ENCODE results near the gene PTPRN2.

Gene PTPRN2

DNA sequence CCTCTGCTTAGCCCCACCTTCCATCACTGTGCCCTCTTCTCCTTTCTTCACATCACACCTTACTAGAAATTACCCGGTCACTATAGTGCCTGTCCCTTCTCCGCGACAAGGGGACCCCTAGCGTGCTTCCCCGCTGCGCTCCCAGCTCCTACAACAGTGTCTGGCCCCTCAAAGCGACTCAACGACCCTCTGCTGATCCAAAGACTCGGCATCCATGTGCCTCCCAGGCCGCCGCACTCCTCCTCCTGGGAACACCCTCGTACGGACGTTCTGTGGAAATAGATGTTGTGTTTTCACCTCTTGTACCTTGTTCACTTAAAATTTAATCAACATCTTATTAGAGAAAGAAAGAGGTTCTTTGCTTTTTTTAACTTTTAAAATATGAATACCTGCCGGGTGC lies 787.3 kb downstream of the PTPRN2 start:
- TF ChIP-seq, protein P1, sequence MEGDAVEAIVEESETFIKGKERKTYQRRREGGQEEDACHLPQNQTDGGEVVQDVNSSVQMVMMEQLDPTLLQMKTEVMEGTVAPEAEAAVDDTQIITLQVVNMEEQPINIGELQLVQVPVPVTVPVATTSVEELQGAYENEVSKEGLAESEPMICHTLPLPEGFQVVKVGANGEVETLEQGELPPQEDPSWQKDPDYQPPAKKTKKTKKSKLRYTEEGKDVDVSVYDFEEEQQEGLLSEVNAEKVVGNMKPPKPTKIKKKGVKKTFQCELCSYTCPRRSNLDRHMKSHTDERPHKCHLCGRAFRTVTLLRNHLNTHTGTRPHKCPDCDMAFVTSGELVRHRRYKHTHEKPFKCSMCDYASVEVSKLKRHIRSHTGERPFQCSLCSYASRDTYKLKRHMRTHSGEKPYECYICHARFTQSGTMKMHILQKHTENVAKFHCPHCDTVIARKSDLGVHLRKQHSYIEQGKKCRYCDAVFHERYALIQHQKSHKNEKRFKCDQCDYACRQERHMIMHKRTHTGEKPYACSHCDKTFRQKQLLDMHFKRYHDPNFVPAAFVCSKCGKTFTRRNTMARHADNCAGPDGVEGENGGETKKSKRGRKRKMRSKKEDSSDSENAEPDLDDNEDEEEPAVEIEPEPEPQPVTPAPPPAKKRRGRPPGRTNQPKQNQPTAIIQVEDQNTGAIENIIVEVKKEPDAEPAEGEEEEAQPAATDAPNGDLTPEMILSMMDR (conservative IDR thresholded peaks at IDR 0.05; ENCODE audit: low read length), result no peak
- DNase-seq (ENCODE audit: low read depth), result no peak
- H3K4me3 ChIP-seq (ENCODE audit: low read length), result no peak overlapping the region

DNA sequence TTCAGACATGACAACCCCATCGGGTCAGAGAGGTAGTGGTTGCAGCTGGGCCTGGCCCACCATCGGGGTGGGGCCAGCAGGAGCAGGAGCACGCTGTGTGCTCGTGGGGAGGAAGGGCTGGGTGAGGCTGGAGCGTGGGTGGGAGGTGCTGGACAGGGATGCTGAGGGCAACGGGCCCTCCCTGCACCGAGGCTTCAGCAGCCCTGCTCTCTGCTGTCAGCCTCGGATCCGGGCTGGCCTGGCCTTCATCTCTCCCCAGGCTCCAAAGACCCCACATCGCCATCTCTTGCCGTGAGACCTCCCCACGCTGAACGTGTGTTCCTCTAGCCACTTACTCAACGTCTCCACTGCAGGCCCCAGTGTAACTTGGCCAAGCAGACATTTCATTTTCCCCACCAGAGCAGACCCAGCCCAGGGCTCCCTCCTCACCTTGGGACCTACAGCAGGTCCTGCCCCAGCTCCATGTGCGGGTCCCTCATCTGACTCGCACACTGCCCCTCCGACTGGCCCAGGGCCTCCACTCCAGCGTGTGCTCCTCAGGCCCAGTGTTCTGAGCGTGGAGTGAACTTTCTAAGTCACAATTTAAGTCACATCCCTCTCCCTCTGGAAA lies 788.4 kb downstream of the PTPRN2 start:
- DNase-seq (ENCODE audit: low read depth), result no peak
- TF ChIP-seq, protein P1 (conservative IDR thresholded peaks at IDR 0.05; ENCODE audit: low read length), result no peak
- H3K4me3 ChIP-seq (ENCODE audit: low read length), result no peak overlapping the region

DNA sequence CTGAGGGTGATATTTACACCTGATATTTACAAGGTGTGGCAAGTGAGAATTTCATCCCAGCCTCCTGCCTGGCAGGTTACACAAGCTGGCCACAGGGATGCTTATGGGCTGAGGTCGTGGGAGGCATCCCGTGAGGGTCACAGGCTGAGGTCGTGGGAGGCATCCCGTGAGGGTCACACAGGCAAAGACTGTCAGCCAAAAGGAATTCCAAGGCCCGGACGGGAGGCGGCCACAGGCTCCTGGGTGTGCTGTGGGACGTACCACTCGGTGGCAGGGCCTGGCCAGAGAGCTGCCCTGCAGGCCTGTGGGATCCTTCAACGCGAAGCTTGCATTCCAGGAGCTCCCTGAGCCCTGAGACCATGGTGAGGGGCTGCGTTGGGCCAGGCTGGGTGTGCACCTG lies 790.3 kb downstream of the PTPRN2 start:
- no peak for DNase-seq (ENCODE audit: low read depth)
- TF ChIP-seq, protein P1 (conservative IDR thresholded peaks at IDR 0.05; ENCODE audit: low read length), result no peak
- no peak overlapping the region for H3K4me3 ChIP-seq (ENCODE audit: low read length)

DNA sequence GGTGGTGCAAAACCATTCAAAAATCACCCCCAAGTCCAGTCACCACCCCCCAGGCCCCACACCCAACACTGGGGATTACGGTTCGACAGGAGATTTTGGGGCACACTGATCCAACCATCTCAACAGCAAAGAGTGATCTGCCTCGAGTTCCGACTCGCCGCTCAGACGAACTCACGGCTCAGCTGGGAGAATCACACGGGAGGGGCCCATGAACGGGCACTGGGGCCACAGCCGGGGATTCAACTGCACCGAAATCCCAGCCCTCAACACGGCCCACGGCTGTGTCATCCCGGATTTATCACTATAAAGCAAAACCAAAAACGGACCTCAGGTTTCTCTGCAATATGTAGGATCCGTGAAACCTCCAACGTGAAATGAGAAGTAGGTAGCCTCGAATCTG lies 790.8 kb downstream of the PTPRN2 start:
- TF ChIP-seq, protein P1 (conservative IDR thresholded peaks at IDR 0.05; ENCODE audit: low read length), result no peak

DNA sequence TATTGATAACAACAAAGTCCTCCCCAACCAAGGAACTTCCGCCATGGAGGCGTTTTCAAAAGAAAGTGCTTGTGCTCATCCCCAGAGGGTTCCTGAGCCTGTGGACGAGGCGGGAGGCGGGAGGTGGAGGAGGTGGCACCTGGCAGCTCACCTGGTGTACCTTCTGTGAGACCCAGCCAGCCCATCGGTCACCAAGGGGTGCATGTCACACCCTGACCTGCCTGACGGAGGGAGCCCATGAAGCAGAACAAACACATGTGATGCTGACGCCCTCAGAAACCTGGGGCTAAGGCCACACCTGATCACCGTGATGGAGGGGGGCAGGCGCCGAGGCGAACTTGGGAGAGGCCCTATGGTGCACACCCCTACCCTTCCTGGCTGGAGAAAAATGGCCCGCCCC lies 792.0 kb downstream of the PTPRN2 start:
- TF ChIP-seq, protein P1 (conservative IDR thresholded peaks at IDR 0.05; ENCODE audit: low read length), result no peak
- DNase-seq (ENCODE audit: low read depth), result no peak
- H3K4me3 ChIP-seq (ENCODE audit: low read length), result no peak overlapping the region

More for the DNA sequence above, 790.8 kb downstream of the PTPRN2 start:
- no peak overlapping the region for H3K4me3 ChIP-seq (ENCODE audit: low read length)
- no peak for DNase-seq (ENCODE audit: low read depth)

DNA sequence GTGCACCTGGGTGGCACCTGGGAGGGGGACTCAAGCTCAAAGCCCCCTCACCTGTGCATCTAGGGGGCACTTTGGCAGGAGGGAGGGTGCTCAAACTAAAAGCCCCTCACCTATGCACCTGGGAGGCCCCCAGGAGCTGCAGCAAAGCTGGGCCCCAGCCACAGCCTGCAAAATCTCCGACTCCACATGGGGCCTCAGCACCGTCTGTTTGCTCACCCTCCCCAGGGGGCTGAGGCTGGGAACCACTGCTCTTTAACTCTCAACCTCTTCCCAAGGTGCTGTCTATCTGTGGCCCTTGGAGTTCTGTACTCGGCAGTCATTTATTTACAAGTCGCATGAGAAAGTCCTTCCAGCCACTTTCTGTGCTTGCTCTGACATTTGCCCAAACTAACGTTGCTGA lies 792.4 kb downstream of the PTPRN2 start:
- DNase-seq (ENCODE audit: low read depth), result no peak
- no peak overlapping the region for H3K4me3 ChIP-seq (ENCODE audit: low read length)
- TF ChIP-seq, protein P1 (conservative IDR thresholded peaks at IDR 0.05; ENCODE audit: low read length), result no peak

DNA sequence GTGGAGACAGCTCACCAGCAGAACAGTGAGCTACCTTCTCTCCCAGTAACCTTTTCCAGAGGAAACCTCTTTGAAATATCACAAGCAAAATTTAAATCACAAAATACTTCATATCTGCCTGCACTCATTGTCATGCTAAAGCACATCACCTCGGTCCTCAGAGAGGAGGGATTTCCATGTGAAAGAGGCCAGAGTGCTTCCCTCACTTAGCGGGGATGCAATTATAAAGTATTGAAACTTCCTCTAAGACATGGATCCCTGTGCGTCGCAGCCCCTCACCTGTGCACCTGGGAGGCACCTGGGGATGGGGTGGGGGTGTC lies 792.9 kb downstream of the PTPRN2 start:
- TF ChIP-seq, protein P1 (conservative IDR thresholded peaks at IDR 0.05; ENCODE audit: low read length), result no peak
- H3K4me3 ChIP-seq (ENCODE audit: low read length), result no peak overlapping the region
- no peak for DNase-seq (ENCODE audit: low read depth)

Measured in AG10803 (cell line).